ENCODE results near the gene C16orf96.

C16orf96 gene

GRCh38 chr16:4588386-4588785 lies 32.2 kb downstream of the C16orf96 start:
- TF ChIP-seq CTCF (IDR thresholded peaks at IDR 0.05; ENCODE audit: borderline replicate concordance, extremely low read depth, low read length, poor library complexity, severe bottlenecking) (no peak), EZH2 (IDR thresholded peaks at IDR 0.05; ENCODE audit: borderline replicate concordance, low read depth, low read length, severe bottlenecking) (no peak)
- H3K79me2 ChIP-seq (ENCODE audit: insufficient read depth, low read length) = no peaks in the 10 kb centered on the region
- H3K9ac ChIP-seq (ENCODE audit: low read depth, low read length) = no peak overlapping the region
- H3K27me3 ChIP-seq (ENCODE audit: insufficient read depth, low read length, poor library complexity) = peaks cover 10% of the 10 kb centered on the region
- DNase-seq (no peak), ATAC-seq (ENCODE audit: insufficient read depth, low read depth) (no peak)
- no peak overlapping the region for H3K27ac ChIP-seq (ENCODE audit: low read length)
- H4K20me1 ChIP-seq (ENCODE audit: insufficient read depth, low read length) = no peaks in the 10 kb centered on the region
- no peak overlapping the region for H2AFZ ChIP-seq (ENCODE audit: low read depth, low read length)
- H3K4me1 ChIP-seq (ENCODE audit: insufficient read depth, low read length) = no peaks in the 10 kb centered on the region
- no peaks in the 10 kb centered on the region for H3K9me3 ChIP-seq (ENCODE audit: insufficient read depth, low read length, severe bottlenecking)
- no peak overlapping the region for H3K4me2 ChIP-seq (ENCODE audit: insufficient read depth, low read length)
- H3K4me3 ChIP-seq (ENCODE audit: low read depth in 1 of 2, low read length in 2 of 2) = no peak overlapping the region
- H3K36me3 ChIP-seq (ENCODE audit: insufficient read depth, low read length) = no peaks in the 10 kb centered on the region

DNA sequence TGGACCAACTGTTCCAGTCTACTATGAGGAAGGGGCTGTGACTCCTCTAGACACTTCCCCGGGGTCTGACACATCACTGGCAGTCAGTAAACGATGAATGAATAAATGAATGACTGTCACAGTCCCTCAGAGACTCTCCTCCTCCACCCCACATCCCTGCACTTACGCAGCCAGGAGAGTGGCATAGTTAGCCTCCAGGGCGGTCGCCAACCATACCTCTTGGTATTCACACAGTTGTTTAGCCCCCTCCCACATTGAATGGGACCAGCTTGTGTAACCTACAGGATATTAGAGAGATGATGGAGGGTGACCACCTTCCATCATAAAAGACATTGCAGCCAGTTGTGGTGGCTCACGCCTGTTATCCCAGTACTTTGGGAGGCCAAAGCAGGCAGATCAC lies 32.8 kb downstream of the C16orf96 start:
- Histone ChIP-seq H3K27ac (ENCODE audit: low read length) (no peak overlapping the region), H3K27me3 (ENCODE audit: insufficient read depth, low read length, poor library complexity) (peaks cover 10% of the 10 kb centered on the region), H3K4me3 (ENCODE audit: low read depth in 1 of 2, low read length in 2 of 2) (no peak overlapping the region), H3K9ac (ENCODE audit: low read depth, low read length) (no peak overlapping the region), H3K79me2 (ENCODE audit: insufficient read depth, low read length) (no peaks in the 10 kb centered on the region), H2AFZ (ENCODE audit: low read depth, low read length) (no peak overlapping the region), H4K20me1 (ENCODE audit: insufficient read depth, low read length) (no peaks in the 10 kb centered on the region), H3K4me2 (ENCODE audit: insufficient read depth, low read length) (no peak overlapping the region), H3K4me1 (ENCODE audit: insufficient read depth, low read length) (no peaks in the 10 kb centered on the region), H3K9me3 (ENCODE audit: insufficient read depth, low read length, severe bottlenecking) (no peaks in the 10 kb centered on the region), H3K36me3 (ENCODE audit: insufficient read depth, low read length) (no peaks in the 10 kb centered on the region)
- DNase-seq (no peak), ATAC-seq (ENCODE audit: insufficient read depth, low read depth) (no peak)
- TF ChIP-seq CTCF (IDR thresholded peaks at IDR 0.05; ENCODE audit: borderline replicate concordance, extremely low read depth, low read length, poor library complexity, severe bottlenecking) (no peak), EZH2 (IDR thresholded peaks at IDR 0.05; ENCODE audit: borderline replicate concordance, low read depth, low read length, severe bottlenecking) (no peak)

DNA sequence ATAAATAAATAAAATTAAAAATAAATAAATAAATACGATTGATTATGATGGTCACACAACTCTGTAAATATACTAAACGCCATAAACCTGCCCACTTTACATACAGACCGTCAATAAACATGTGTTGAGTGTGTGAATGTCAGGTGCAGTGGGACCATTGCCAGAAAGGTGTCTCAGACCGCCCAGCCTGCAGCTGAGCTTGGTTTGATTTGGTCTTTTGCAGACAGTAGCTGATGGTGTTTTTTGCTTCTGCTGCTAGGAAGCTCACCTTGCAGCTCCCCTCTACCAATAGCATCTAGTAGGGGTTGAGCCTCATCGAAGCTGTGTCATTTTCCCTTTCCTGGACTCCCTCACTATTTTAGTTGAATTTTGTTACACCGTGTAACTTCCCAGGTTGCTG lies 35.1 kb downstream of the C16orf96 start:
- H3K9ac ChIP-seq (ENCODE audit: low read depth, low read length) = no peak overlapping the region
- H3K27me3 ChIP-seq (ENCODE audit: insufficient read depth, low read length, poor library complexity) = peaks cover 8% of the 10 kb centered on the region
- no peaks in the 10 kb centered on the region for H3K36me3 ChIP-seq (ENCODE audit: insufficient read depth, low read length)
- no peaks in the 10 kb centered on the region for H4K20me1 ChIP-seq (ENCODE audit: insufficient read depth, low read length)
- DNase-seq (no peak), ATAC-seq (ENCODE audit: insufficient read depth, low read depth) (no peak)
- no peaks in the 10 kb centered on the region for H3K79me2 ChIP-seq (ENCODE audit: insufficient read depth, low read length)
- H3K4me1 ChIP-seq (ENCODE audit: insufficient read depth, low read length) = no peaks in the 10 kb centered on the region
- H3K27ac ChIP-seq (ENCODE audit: low read length) = no peak overlapping the region
- no peak for TF ChIP-seq CTCF (IDR thresholded peaks at IDR 0.05; ENCODE audit: borderline replicate concordance, extremely low read depth, low read length, poor library complexity, severe bottlenecking)
- no peak for TF ChIP-seq EZH2 (IDR thresholded peaks at IDR 0.05; ENCODE audit: borderline replicate concordance, low read depth, low read length, severe bottlenecking)
- H3K9me3 ChIP-seq (ENCODE audit: insufficient read depth, low read length, severe bottlenecking) = no peaks in the 10 kb centered on the region
- H2AFZ ChIP-seq (ENCODE audit: low read depth, low read length) = no peak overlapping the region
- no peak overlapping the region for H3K4me3 ChIP-seq (ENCODE audit: low read depth in 1 of 2, low read length in 2 of 2)
- no peak overlapping the region for H3K4me2 ChIP-seq (ENCODE audit: insufficient read depth, low read length)
